DOHH2 (cell line): ENCODE results near the gene PDIA4.

Experiments used
- H3F3A ChIP-seq: fragments of 200-600 bp; sonication (generic), shearing (Covaris generic); 2 replicates; pipeline ENCODE4 v1.6.0; 2016; ENCODE audit warnings: antibody characterized with exemption, mild to moderate bottlenecking; ENCODE audit not compliant: control insufficient read depth, insufficient read depth
- H3K27ac ChIP-seq: fragments of 200-600 bp; sonication (generic); 2 replicates; pipeline ENCODE4 v1.5.1; 2014; ENCODE audit warnings: low read depth, mild to moderate bottlenecking, low read length, moderate library complexity
- H3K27me3 ChIP-seq: fragments of 200-600 bp; sonication (generic); 2 replicates; pipeline ENCODE4 v1.6.1; 2014; ENCODE audit warnings: mild to moderate bottlenecking, low read length, mixed read lengths; ENCODE audit not compliant: control insufficient read depth
- H3K36me3 ChIP-seq: fragments of 200-600 bp; sonication (generic); 2 replicates; pipeline ENCODE4 v1.6.1; 2014; ENCODE audit warnings: mild to moderate bottlenecking, low read length, moderate library complexity, mixed read lengths; ENCODE audit not compliant: control insufficient read depth
- H3K4me1 ChIP-seq: fragments of 200-600 bp; sonication (generic); 2 replicates; pipeline ENCODE4 v1.6.1; 2014; ENCODE audit warnings: mild to moderate bottlenecking, low read length, mixed read lengths; ENCODE audit not compliant: control insufficient read depth
- H3K4me2 ChIP-seq: fragments of 200-600 bp; sonication (generic); 2 replicates; pipeline ENCODE4 v1.6.0; 2014; ENCODE audit warnings: mild to moderate bottlenecking, low read length, moderate library complexity
- H3K4me3 ChIP-seq: fragments of 200-600 bp; sonication (generic); 2 replicates; pipeline ENCODE4 v1.5.1; 2014; ENCODE audit warnings: mild to moderate bottlenecking, low read length, mixed read lengths
- H3K79me2 ChIP-seq: fragments of 200-600 bp; sonication (generic); 2 replicates; pipeline ENCODE4 v1.6.1; 2014; ENCODE audit warnings: mild to moderate bottlenecking, low read length, mixed read lengths; ENCODE audit not compliant: control insufficient read depth
- H3K9me2 ChIP-seq: fragments of 200-600 bp; sonication (generic); replicated peaks from 2 replicates; pipeline ENCODE4 v1.6.1; 2014; ENCODE audit warnings: mild to moderate bottlenecking, low read length, mixed read lengths; ENCODE audit not compliant: control insufficient read depth
- H3K9me3 ChIP-seq: fragments of 200-600 bp; sonication (generic); 2 replicates; pipeline ENCODE4 v1.6.1; 2014; ENCODE audit warnings: antibody characterized with exemption, low read length, mixed read lengths; ENCODE audit not compliant: control insufficient read depth, insufficient read depth
- H4K20me1 ChIP-seq: fragments of 200-600 bp; sonication (generic); 2 replicates; pipeline ENCODE4 v1.6.0; 2014; ENCODE audit warnings: low read depth, mild to moderate bottlenecking, antibody characterized with exemption, low read length, moderate library complexity; ENCODE audit not compliant: control insufficient read depth, insufficient read depth
- CTCF ChIP-seq: fragments of 200-600 bp; sonication (generic); IDR thresholded peaks from one replicate; pipeline ENCODE4 v1.5.1; 2014; ENCODE audit warnings: antibody characterized with exemption, mild to moderate bottlenecking, low read depth, low read length; ENCODE audit not compliant: poor library complexity, severe bottlenecking
- EZH2phosphoT487 ChIP-seq: fragments of 200-600 bp; sonication (generic); IDR thresholded peaks from 2 replicates; pipeline ENCODE4 v1.6.1; 2017; ENCODE audit warnings: borderline replicate concordance, mild to moderate bottlenecking, antibody characterized with exemption, low read length, moderate library complexity, mixed read lengths

The PDIA4 gene

GRCh38 chr7:148978091-148978490, 50.2 kb downstream of the PDIA4 start:
- Histone ChIP-seq H3K36me3 (no peaks in the 10 kb centered on the region), H3F3A (no peaks in the 10 kb centered on the region), H3K4me3 (no peak overlapping the region), H3K27me3 (peaks cover 29% of the 10 kb centered on the region), H3K27ac (no peak overlapping the region), H3K79me2 (no peaks in the 10 kb centered on the region), H3K9me2 (no peaks in the 10 kb centered on the region), H3K4me1 (peaks cover 7% of the 10 kb centered on the region; the same call in 1 of the 2 replicates), H3K9me3 (no peaks in the 10 kb centered on the region), H3K4me2 (no peak overlapping the region), H4K20me1 (no peaks in the 10 kb centered on the region)
- no peak for TF ChIP-seq EZH2phosphoT487
- no peak for TF ChIP-seq CTCF

GRCh38 chr7:148975896-148976295, 52.4 kb downstream of the PDIA4 start:
- Histone ChIP-seq H3K36me3 (no peaks in the 10 kb centered on the region), H3F3A (no peaks in the 10 kb centered on the region), H3K9me2 (no peaks in the 10 kb centered on the region), H3K27me3 (peaks cover 11% of the 10 kb centered on the region), H3K9me3 (no peaks in the 10 kb centered on the region), H3K27ac (no peak overlapping the region), H3K79me2 (no peaks in the 10 kb centered on the region), H3K4me3 (no peak overlapping the region), H4K20me1 (no peaks in the 10 kb centered on the region), H3K4me1 (no peaks in the 10 kb centered on the region), H3K4me2 (no peak overlapping the region)
- TF ChIP-seq CTCF (no peak), EZH2phosphoT487 (no peak)

GRCh38 chr7:148973256-148973655, 55.0 kb downstream of the PDIA4 start:
- no peaks in the 10 kb centered on the region for H3K4me1 ChIP-seq
- H3K79me2 ChIP-seq = no peaks in the 10 kb centered on the region
- H3K9me2 ChIP-seq = no peaks in the 10 kb centered on the region
- peaks cover 3% of the 10 kb centered on the region for H3K27me3 ChIP-seq
- H3K36me3 ChIP-seq = no peaks in the 10 kb centered on the region
- H3K27ac ChIP-seq = no peak overlapping the region
- no peak for TF ChIP-seq CTCF
- no peak for TF ChIP-seq EZH2phosphoT487
- no peaks in the 10 kb centered on the region for H3K9me3 ChIP-seq
- H3F3A ChIP-seq = no peaks in the 10 kb centered on the region
- H3K4me3 ChIP-seq = no peak overlapping the region
- no peaks in the 10 kb centered on the region for H4K20me1 ChIP-seq
- H3K4me2 ChIP-seq = no peak overlapping the region

GRCh38 chr7:148972375-148972774, 55.9 kb downstream of the PDIA4 start:
- Histone ChIP-seq H3K27me3 (no peaks in the 10 kb centered on the region; the same call in 1 of the 2 replicates), H3K9me3 (no peaks in the 10 kb centered on the region), H4K20me1 (no peaks in the 10 kb centered on the region), H3K36me3 (no peaks in the 10 kb centered on the region), H3K4me3 (no peak overlapping the region), H3K4me1 (peaks cover 3% of the 10 kb centered on the region), H3K79me2 (no peaks in the 10 kb centered on the region), H3K9me2 (no peaks in the 10 kb centered on the region), H3K27ac (no peak overlapping the region), H3K4me2 (no peak overlapping the region), H3F3A (no peaks in the 10 kb centered on the region)
- TF ChIP-seq EZH2phosphoT487 (no peak), CTCF (no peak)
